Measurements from ENCODE around the gene RPS6KB2. TPM values are rescaled to one million over a fixed set of nuclear protein-coding genes. Genes with fewer than 3 reads are reported as not detected.

Gene RPS6KB2
- total RNA-seq, 2 experiments from 2014 or later: 54.8 to 57.4 TPM

DNA sequence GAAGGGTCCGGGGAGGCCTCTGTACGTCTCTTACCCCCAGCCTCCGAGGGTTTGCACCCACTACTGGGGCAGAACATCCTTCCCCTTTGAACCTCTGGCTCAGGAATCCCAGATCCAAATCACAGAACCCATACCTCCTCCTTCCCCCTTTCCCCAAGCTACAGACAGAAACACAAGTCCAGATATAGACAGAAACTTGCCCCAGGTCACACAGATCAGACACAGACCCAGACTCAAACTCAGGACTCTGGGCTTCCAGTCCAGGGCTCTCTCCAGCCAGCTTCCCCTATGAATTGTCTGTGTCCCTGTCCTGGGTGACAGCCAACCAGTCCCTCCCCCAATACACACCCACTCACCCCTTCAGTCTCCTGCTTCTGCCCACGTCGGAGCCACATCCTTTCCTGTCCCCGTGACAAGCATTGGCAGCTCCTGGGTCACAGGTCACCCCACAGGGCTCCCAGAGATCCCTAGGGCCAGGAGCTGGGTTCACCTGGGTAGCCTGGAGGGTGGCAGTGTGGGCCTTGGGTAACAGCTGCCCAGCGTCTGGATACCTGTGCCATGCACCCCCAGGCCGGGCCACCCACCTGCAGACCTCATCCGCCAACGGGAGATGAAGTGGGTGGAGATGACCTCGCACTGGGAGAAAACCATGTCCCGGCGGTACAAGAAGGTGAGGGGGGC lies 23.6 kb upstream of the RPS6KB2 start:
- intact Hi-C loops (cut with micrococcal nuclease): loop anchor here (10.0 kb wide), 1 partner anchor 80 kb away; the partner anchor contains the start of gene AIP
- peak; percentile 78 for DNase-seq
- no peak for ATAC-seq
- peaks cover 56% of the 10 kb centered on the region for H3K36me3 Mint-ChIP-seq (ENCODE audit: low read depth)
- ChIA-PET CTCF (interaction anchor here (0.8 to 3.5 kb wide), 11 partner anchors 8 to 117 kb away, joined by 3 to 18 read pairs (median 5); partner anchors contain the start of genes RAD9A and TMEM134), POLR2A (interaction anchor here (0.7 to 6.6 kb wide), 12 partner anchors 8 to 164 kb away, joined by 3 to 130 read pairs (median 4); partner anchors contain the start of gene PTPRCAP)
- H3K4me1 Mint-ChIP-seq (ENCODE audit: low read depth): peaks cover 41% of the 10 kb centered on the region
- H3K27ac Mint-ChIP-seq: peak overlapping the region; percentile 86
- no peaks in the 10 kb centered on the region for H3K27me3 Mint-ChIP-seq
- TF ChIP-seq, protein P1, sequence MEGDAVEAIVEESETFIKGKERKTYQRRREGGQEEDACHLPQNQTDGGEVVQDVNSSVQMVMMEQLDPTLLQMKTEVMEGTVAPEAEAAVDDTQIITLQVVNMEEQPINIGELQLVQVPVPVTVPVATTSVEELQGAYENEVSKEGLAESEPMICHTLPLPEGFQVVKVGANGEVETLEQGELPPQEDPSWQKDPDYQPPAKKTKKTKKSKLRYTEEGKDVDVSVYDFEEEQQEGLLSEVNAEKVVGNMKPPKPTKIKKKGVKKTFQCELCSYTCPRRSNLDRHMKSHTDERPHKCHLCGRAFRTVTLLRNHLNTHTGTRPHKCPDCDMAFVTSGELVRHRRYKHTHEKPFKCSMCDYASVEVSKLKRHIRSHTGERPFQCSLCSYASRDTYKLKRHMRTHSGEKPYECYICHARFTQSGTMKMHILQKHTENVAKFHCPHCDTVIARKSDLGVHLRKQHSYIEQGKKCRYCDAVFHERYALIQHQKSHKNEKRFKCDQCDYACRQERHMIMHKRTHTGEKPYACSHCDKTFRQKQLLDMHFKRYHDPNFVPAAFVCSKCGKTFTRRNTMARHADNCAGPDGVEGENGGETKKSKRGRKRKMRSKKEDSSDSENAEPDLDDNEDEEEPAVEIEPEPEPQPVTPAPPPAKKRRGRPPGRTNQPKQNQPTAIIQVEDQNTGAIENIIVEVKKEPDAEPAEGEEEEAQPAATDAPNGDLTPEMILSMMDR (IDR thresholded peaks at IDR 0.05): no peak
- H3K9me3 Mint-ChIP-seq: no peaks in the 10 kb centered on the region
- H3K4me3 Mint-ChIP-seq: peak overlapping the region; percentile 87

DNA sequence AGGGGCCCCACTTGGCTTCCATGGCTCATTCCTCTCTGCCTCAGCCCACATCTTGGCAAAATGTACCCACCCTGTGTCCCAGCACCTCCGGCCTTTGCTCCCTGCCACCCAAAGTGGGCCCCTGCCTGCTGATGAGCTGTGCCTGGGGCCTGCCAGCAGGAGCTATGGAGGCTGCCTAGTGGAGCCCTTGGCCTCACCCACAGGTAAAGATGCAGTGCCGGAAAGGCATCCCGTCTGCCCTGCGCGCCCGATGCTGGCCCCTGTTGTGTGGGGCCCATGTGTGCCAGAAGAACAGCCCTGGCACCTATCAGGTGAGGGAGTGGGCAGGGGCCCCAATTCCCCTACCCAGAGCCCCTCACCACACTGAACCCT lies 23.1 kb upstream of the RPS6KB2 start:
- Mint-ChIP-seq H3K27me3 (no peaks in the 10 kb centered on the region), H3K27ac (peak overlapping the region; percentile 86), H3K4me1 (ENCODE audit: low read depth) (peaks cover 44% of the 10 kb centered on the region), H3K36me3 (ENCODE audit: low read depth) (peaks cover 58% of the 10 kb centered on the region), H3K9me3 (no peaks in the 10 kb centered on the region), H3K4me3 (peak overlapping the region; percentile 87)
- ChIA-PET POLR2A (interaction anchor here (0.8 to 6.6 kb wide), 8 partner anchors 7 to 128 kb away, joined by 3 to 130 read pairs (median 8); partner anchors contain the start of gene PTPRCAP), CTCF (interaction anchor here (0.8 to 2.8 kb wide), 7 partner anchors 9 to 79 kb away, joined by 3 to 7 read pairs (median 4); partner anchors contain the start of gene RAD9A)
- ATAC-seq: no peak
- TF ChIP-seq, protein P1 (IDR thresholded peaks at IDR 0.05): no peak
- intact Hi-C loops (cut with micrococcal nuclease): loop anchor here (10.0 kb wide), 1 partner anchor 80 kb away; the partner anchor contains the start of gene AIP
- DNase-seq: peak; percentile 66

DNA sequence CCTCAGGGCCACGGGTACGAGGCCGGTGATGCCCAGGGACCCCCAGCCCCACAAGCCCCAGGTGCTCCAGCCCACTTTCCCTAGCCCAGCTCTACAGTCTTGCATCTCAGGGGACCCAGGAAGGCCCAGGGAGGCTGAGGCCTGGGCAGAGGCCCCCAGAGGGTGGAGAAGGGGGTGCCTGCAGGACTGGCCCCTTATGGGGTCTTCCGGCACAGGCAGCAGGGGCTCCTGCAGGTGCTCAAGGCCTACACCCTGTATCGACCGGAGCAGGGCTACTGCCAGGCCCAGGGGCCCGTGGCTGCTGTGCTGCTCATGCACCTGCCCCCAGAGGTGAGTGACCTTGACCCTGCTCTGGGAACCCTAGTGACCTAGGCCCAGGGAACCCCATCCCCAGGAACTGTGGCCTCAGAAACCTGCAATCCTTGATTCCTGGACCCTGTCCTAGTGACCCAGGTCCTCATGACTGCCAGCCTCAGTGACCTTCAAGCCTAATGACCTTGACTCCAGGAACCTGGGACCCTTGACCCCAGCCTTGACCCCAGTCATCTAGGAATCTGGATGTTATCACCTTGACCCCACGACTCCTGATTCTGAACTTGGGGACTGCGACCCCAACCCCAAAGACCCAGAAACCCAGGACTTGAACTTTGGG lies 22.5 kb upstream of the RPS6KB2 start:
- intact Hi-C loops (cut with micrococcal nuclease): loop anchor here (10.0 kb wide), 1 partner anchor 79 kb away; the partner anchor contains the start of gene AIP
- DNase-seq: no peak
- H3K9me3 Mint-ChIP-seq: no peaks in the 10 kb centered on the region
- TF ChIP-seq, protein P1 (IDR thresholded peaks at IDR 0.05): no peak
- peak overlapping the region; percentile 86 for H3K27ac Mint-ChIP-seq
- peaks cover 45% of the 10 kb centered on the region for H3K4me1 Mint-ChIP-seq (ENCODE audit: low read depth)
- ChIA-PET CTCF (interaction anchor here (0.8 to 1.8 kb wide), 5 partner anchors 12 to 79 kb away, joined by 3 to 6 read pairs (median 4); partner anchors contain the start of gene RAD9A), POLR2A (interaction anchor here (0.8 to 6.6 kb wide), 6 partner anchors 14 to 128 kb away, joined by 3 to 130 read pairs (median 8); partner anchors contain the start of gene PTPRCAP)
- H3K4me3 Mint-ChIP-seq: peak overlapping the region; percentile 87
- ATAC-seq: no peak
- H3K27me3 Mint-ChIP-seq: no peaks in the 10 kb centered on the region
- peaks cover 57% of the 10 kb centered on the region for H3K36me3 Mint-ChIP-seq (ENCODE audit: low read depth)

DNA sequence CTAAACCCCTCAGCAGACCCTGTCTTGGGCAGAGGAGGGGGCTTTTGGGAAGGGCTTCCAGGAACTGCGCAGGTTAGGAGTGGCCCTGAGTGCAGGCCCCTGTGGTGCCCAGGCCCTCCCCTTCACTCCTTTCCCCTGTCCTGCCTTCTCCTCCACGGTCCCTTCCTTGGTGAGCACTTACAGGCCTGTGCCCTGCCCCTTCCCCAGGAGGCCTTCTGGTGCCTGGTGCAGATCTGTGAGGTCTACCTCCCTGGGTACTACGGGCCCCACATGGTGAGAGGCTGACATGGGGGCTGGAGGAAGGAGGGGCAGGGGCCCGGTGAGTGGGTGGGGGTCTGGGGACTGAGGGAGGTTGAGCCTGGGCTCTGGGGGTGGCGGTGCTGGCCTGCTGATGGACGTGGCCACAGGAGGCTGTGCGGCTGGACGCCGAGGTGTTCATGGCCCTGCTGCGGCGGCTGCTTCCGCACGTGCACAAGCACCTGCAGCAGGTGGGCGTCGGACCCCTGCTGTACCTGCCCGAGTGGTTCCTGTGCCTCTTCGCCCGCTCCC lies 21.8 kb upstream of the RPS6KB2 start:
- intact Hi-C loops (cut with micrococcal nuclease): loop anchor here (10.0 kb wide), 1 partner anchor 78 kb away; the partner anchor contains the start of gene AIP

More for the DNA sequence above, 21.8 kb upstream of the RPS6KB2 start:
- POLR2A ChIA-PET: interaction anchor here (0.6 to 3.6 kb wide), 10 partner anchors 12 to 78 kb away, joined by 3 to 75 read pairs (median 4); partner anchors contain the start of genes PTPRCAP, RAD9A, RPS6KB2 and TMEM134
- Mint-ChIP-seq H3K36me3 (ENCODE audit: low read depth) (peaks cover 56% of the 10 kb centered on the region), H3K27me3 (no peaks in the 10 kb centered on the region), H3K4me3 (peak overlapping the region; percentile 87), H3K4me1 (ENCODE audit: low read depth) (peaks cover 52% of the 10 kb centered on the region), H3K27ac (peak overlapping the region; percentile 86), H3K9me3 (no peaks in the 10 kb centered on the region)
- CTCF ChIA-PET: interaction anchor here (0.6 to 3.5 kb wide), 3 partner anchors 13 to 53 kb away, joined by 3 to 20 read pairs (median 4); partner anchors contain the start of gene POLD4
- ATAC-seq: no peak
- no peak for DNase-seq
- TF ChIP-seq, protein P1 (IDR thresholded peaks at IDR 0.05): no peak

Data from activated CD8-positive, alpha-beta T cell treated with anti-CD3 and anti-CD28 coated beads for 36 hours (primary cell).